Renal pelvis (tissue), 4 donors: ENCODE results near the gene FBXO8. TPM values are rescaled to one million over a fixed set of nuclear protein-coding genes. Genes with fewer than 3 reads are reported as not detected.

Experiments used
- DNase-seq: peaks from one replicate; pipeline ENCODE4 v3.0.0-alpha.2; 2013
- polyA plus RNA-seq, 3 donors: library from polyadenylated mRNA; unstranded; fragments of 120-200 nt; gene quantifications; one replicate each; pipeline ENCODE4 v1.2.1, GENCODE V29; 2013; ENCODE audit not compliant: insufficient read length in 3 of 3

FBXO8 gene
- polyA plus RNA-seq, 3 donors, result 31.1 to 31.5 (median 31.2) TPM

- no peak for DNase-seq
Measured at GRCh38 chr4:174212061-174212460, 71.4 kb downstream of the FBXO8 start.

GRCh38 chr4:174211622-174212044 lies 71.8 kb downstream of the FBXO8 start:
- no peak for DNase-seq

GRCh38 chr4:174210952-174211490 lies 72.4 kb downstream of the FBXO8 start:
- DNase-seq, result no peak

- no peak for DNase-seq
Measured at GRCh38 chr4:174210354-174210753, 73.1 kb downstream of the FBXO8 start.

GRCh38 chr4:174209341-174209740 lies 74.1 kb downstream of the FBXO8 start:
- DNase-seq, result no peak

- DNase-seq, result no peak
Measured at GRCh38 chr4:174207367-174207766, 76.1 kb downstream of the FBXO8 start.

GRCh38 chr4:174204164-174204831 lies 79.2 kb downstream of the FBXO8 start:
- DNase-seq, result no peak

GRCh38 chr4:174201871-174202270 lies 81.6 kb downstream of the FBXO8 start:
- no peak for DNase-seq

- no peak for DNase-seq
Measured at GRCh38 chr4:174199735-174200134, 83.7 kb downstream of the FBXO8 start.

- no peak for DNase-seq
Measured at GRCh38 chr4:174198828-174199227, 84.6 kb downstream of the FBXO8 start.

- no peak for DNase-seq
Measured at GRCh38 chr4:174198396-174198795, 85.1 kb downstream of the FBXO8 start.

GRCh38 chr4:174193438-174194374 lies 89.8 kb downstream of the FBXO8 start:
- no peak for DNase-seq

GRCh38 chr4:174192943-174193342 lies 90.5 kb downstream of the FBXO8 start:
- no peak for DNase-seq

GRCh38 chr4:174190832-174191500 lies 92.5 kb downstream of the FBXO8 start:
- DNase-seq, result no peak

- no peak for DNase-seq
Measured at GRCh38 chr4:174189392-174190015, 94.0 kb downstream of the FBXO8 start.

Other genes starting within 250 kb of the FBXO8 start
- 10 to 100 TPM; 15.1 to 27.0 (median 24.7) TPM for gene CEP44, start 244 bp upstream of the FBXO8 start, polyA plus RNA-seq
- 10 to 100 TPM; 60.5 to 81.7 (median 75.3) TPM for gene HPGD, start 238.8 kb upstream of the FBXO8 start, polyA plus RNA-seq